GM23248 (cell line): Measurements from ENCODE around the gene WNT2B.

Experiments
- EZH2 ChIP-seq: fragments of 200-600 bp; sonication (generic); IDR thresholded peaks from 2 replicates; pipeline ENCODE4 v1.6.1; 2018; ENCODE audit warnings: antibody characterized with exemption, mild to moderate bottlenecking; ENCODE audit not compliant: insufficient read depth, poor library complexity, severe bottlenecking
- EZH2phosphoT487 ChIP-seq: fragments of 200-600 bp; sonication (generic); IDR thresholded peaks from 2 replicates; pipeline ENCODE4 v1.6.1; 2018; ENCODE audit warnings: antibody characterized with exemption, moderate library complexity, mild to moderate bottlenecking, low read depth; ENCODE audit not compliant: insufficient read depth

- TF ChIP-seq EZH2 (no peak), EZH2phosphoT487 (no peak)
Measured at GRCh38 chr1:112507336-112507735, 1.4 kb upstream of the WNT2B start.
